GF-D8 (cell line): Measurements from ENCODE around the gene DLX5.

Experiments
- DNase-seq: peaks from one replicate; lab custom pipeline; 2025; lab: John Stamatoyannopoulos, UW

DLX5 gene

DNA sequence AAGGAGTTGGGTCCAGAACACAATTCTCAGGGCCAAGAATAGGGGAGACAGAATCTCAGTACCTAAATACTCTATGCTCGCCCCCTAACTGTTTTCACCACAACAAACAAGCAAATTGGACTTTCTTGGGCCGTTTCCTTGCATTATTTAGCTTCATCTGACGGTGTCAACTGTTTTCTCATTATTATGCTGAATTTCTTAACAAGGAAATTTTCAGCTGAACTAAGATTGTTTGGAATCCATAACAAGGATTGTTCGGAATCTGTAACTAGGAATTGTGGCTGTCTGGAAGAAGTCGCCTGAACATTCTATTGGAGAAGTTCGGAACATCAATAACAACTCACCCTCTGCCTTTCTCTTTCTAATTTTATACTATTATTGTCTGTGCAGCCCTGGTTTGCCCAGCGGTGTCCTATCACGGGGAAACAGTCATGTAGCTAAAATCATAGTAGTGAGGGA, 34.7 kb downstream of the DLX5 start:
- DNase-seq = no peak

DNA sequence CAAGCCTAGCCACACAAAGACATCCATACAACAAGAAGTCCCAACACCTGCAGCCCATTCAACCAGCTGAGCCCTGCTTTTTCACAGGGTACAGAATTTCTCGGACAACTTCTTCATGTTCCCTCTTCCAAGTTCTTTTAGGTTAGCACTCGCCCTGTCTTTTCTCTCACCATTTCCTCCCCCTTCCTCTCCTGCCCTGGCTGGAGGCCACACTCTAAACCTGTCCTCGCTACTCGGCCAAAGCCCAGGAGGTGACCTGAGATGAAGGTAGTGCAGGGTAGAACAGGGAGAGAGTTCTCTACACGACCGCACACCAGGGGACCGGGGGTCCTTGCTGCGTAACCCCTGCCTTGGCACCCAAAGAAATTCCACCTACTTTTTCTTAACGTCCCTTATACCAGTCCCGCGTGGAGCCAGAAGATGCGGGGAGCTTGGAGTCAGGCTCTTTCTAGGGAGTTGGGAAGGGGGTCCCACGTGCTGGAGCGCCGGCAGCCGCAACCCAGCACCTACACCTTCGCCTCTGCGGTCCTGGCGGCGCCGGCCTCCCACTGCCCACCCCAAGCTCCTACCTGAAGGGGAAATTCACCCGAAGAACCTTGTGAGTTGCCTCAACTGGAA, 35.3 kb downstream of the DLX5 start:
- DNase-seq = no peak

DNA sequence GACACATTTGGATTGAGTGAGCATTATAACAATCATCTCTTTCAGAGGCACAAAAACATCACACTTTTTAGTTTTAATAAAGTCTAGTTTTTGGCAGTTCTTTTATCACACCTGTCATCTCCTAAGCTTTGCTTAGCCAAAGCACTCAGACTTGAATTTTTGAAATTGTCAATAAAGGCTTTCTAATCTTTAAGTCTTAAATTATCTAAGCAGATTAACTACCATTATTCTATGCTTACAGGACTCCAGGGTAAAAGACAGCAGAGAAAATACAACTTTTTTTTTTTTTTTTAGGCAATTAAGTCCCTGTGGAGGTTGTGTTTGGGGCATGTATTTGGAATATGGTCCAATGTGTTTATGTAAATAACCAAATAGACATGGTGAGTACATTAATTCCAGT, 36.9 kb downstream of the DLX5 start:
- DNase-seq = no peak

DNA sequence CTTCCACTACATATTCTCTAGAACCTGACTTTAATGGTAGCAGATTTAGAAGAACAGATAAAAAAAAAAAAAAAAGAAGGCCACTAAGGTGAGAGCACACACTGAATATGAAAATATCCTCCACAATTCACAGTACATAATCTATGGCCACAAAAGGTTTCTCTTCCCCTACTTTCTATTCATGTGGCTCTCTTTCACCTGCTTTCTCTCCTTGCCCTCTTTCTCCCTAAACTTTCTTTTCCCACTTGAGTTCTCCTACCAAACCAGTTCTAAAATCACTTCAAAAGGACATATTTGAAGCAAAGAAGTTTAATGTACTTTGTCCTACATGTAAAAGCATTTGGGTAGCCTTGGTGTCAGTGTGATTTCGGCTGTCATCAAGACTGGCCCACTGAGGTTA, 37.7 kb downstream of the DLX5 start:
- no peak for DNase-seq

DNA sequence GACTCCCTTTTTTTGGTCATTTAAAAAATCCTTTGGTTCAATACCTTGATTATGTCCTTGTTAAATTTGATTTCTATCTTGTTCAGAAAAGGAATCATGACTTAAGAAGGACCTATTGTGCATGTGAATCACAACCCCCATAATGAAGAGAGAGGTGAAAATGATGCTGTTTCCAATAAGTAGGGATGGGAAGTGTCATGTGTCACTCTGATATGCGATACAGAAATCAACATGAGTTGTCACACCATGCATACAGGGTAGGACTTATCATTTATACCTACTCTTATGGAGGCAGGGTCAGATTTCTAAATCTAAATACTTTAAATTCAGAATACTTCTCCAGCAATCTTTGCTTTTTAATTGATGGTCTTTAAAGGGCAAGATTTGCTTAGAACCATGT, 38.6 kb downstream of the DLX5 start:
- DNase-seq = no peak

DNA sequence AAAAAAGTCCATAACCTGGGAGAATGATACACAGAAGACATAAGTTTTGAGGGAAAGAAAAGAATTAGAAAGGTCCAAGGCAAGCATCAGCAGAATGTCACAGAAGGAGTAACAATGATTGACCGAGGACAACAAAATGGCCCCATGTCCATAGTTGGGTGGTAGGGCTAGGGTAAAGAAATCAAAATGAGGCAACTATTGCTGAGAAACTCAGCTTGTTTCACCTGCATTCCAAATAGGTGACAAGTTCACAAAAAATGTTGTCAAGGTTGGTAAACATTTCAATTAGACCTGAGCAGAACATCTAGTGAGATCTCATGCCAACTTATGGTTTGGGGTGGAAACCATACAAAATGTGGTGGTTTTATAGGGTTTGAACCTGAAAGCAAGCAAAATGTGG, 42.0 kb downstream of the DLX5 start:
- no peak for DNase-seq

DNA sequence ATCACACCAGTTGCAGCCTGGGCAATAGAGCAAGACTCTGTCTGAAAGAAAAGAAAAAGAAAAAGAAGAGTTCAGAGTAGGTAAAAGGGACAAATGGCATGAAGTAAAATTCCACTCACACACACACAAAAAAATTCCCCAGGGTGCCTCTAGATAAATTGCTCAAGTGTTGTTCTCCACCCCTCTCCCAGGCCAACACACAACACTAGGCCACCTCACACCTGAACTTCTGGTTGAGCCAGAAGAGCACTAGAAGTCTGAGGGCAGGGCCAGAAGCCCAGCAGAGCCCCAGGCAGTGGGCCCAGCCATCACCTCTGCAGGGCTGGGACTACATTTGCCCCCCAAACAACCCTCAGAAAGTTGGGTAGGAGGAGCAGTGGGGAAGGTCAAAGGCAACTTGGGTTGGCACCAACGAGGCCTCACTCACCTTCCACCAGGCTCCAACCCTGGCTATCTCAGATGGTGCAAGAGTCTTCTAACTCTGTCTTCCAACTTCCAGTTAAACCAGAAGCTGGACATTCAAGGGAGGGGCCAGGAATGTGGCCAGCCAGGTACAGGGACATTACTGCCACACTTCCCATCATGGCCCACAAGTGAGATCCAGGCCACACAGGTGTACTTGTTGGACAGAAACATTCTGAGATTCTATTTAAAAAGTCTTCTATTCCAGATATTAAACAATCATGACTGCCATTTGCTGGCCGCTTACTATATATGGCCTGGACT, 44.9 kb downstream of the DLX5 start:
- DNase-seq = no peak

DNA sequence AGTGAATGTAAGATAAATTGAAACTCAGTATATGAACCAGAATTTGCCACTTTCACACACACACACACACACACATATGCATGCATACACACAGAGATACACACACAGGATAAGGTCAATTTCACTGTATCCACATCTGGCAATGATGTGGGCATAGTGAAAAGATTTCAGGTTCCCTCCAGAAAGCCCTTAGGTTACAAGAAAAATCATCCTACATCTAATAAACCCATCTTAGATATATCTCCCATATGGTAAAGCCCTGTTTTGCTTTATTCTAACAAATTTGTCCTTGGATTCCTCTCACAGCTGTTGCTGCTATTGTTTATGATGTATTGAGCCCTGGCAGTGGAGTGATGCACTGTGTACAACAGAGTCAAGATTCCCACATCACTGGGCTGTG, 47.2 kb downstream of the DLX5 start:
- no peak for DNase-seq

DNA sequence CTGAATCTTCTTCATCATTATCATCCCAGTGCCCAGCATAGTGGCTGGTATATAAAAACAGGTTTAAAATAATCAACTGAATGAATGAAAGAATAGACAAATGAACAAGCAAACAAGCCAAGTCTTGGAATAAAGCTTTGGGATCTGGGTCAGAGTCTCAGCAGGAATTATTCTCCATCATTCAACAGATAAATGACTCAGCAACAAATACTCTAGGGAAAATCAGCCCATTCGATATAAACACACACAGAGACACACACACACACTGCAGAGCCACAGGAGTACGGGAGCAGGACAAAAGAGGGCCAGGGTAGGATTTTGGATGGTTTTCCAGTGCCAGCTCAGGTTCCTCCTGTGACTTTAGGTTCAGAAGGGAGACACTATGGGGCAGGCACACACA, 48.5 kb downstream of the DLX5 start:
- DNase-seq = no peak

DNA sequence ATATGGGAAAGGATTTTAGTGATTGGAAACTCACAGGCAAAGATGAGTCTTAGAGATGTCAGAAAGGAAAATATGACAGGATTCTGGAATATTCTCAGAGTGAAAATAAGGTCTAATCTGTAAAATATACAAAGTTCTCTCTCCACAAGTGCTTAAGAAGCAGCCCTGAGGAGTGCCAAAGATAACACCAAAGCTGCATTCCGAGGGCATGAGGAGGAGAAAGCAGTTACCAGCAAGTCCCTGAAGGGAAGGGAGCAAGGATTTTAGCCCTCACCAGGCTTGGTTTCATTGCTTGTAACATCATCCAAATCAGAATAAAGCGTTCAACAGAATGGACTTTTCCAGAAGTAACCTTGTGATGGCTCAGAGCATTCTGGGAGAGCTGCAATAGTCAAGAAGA, 50.6 kb downstream of the DLX5 start:
- DNase-seq = no peak

DNA sequence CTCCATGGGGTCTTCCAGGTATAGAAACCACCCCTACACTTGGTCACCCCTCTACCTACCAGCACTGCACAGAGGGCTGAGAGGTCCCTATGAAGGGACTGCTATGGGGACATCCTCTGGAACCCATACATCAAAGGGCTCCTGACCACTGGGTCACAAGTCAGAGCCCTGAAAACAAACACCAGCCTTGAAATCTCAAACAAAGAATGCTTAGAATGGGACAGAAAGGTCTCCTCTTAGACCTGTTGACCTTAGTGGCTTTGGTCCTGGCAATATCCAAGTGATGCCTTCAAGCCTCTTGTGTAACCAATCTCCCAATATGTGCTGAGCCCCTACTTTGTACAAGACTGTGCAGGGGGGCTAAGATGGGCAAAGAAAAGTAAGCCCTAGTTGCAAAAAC, 53.9 kb downstream of the DLX5 start:
- DNase-seq = no peak
